ENCODE data around the gene GORAB.

DNA sequence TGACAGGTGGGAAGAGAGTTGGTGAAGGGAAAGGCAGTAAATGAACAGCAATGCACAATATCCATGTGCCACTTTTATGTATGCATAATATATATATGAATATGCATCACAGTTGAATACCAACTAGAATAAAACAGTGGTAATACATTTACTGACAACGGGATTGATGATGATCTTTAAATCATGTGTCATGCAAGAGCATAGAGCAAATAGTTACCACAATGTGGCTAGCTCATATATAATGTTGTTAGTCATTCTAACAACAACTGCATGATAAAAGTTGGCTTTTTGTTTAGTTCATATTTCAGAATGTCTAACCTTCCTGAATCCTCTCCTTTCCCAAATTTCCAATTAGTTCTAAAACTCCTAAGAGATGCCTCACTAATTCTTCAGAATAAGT is 46.4 kb downstream of the GORAB start:
- TF ChIP-seq YY1 (IDR thresholded peaks at IDR 0.05; ENCODE audit: low read depth) (no peak), USF2 (IDR thresholded peaks at IDR 0.05; ENCODE audit: borderline replicate concordance, low read depth, low read length) (no peak), TEAD4 (IDR thresholded peaks at IDR 0.05; ENCODE audit: borderline replicate concordance, insufficient read depth) (no peak), FOSL2 (IDR thresholded peaks at IDR 0.05; ENCODE audit: borderline replicate concordance, low read depth) (no peak), SIN3A (IDR thresholded peaks at IDR 0.05; ENCODE audit: borderline replicate concordance, low read depth, low read length) (no peak), POLR2AphosphoS5 (IDR thresholded peaks at IDR 0.05; ENCODE audit: low read depth, low read length) (no peak), NFIC (IDR thresholded peaks at IDR 0.05; ENCODE audit: borderline replicate concordance) (no peak), EP300 (IDR thresholded peaks at IDR 0.05; ENCODE audit: borderline replicate concordance in 1 of 2, low read depth in 1 of 2, low read length in 1 of 2) (no peak), JUND (IDR thresholded peaks at IDR 0.05) (no peak)
- TF ChIP-seq, protein P1, sequence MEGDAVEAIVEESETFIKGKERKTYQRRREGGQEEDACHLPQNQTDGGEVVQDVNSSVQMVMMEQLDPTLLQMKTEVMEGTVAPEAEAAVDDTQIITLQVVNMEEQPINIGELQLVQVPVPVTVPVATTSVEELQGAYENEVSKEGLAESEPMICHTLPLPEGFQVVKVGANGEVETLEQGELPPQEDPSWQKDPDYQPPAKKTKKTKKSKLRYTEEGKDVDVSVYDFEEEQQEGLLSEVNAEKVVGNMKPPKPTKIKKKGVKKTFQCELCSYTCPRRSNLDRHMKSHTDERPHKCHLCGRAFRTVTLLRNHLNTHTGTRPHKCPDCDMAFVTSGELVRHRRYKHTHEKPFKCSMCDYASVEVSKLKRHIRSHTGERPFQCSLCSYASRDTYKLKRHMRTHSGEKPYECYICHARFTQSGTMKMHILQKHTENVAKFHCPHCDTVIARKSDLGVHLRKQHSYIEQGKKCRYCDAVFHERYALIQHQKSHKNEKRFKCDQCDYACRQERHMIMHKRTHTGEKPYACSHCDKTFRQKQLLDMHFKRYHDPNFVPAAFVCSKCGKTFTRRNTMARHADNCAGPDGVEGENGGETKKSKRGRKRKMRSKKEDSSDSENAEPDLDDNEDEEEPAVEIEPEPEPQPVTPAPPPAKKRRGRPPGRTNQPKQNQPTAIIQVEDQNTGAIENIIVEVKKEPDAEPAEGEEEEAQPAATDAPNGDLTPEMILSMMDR (IDR thresholded peaks at IDR 0.05) = no peak
- TF ChIP-seq, protein P2, sequence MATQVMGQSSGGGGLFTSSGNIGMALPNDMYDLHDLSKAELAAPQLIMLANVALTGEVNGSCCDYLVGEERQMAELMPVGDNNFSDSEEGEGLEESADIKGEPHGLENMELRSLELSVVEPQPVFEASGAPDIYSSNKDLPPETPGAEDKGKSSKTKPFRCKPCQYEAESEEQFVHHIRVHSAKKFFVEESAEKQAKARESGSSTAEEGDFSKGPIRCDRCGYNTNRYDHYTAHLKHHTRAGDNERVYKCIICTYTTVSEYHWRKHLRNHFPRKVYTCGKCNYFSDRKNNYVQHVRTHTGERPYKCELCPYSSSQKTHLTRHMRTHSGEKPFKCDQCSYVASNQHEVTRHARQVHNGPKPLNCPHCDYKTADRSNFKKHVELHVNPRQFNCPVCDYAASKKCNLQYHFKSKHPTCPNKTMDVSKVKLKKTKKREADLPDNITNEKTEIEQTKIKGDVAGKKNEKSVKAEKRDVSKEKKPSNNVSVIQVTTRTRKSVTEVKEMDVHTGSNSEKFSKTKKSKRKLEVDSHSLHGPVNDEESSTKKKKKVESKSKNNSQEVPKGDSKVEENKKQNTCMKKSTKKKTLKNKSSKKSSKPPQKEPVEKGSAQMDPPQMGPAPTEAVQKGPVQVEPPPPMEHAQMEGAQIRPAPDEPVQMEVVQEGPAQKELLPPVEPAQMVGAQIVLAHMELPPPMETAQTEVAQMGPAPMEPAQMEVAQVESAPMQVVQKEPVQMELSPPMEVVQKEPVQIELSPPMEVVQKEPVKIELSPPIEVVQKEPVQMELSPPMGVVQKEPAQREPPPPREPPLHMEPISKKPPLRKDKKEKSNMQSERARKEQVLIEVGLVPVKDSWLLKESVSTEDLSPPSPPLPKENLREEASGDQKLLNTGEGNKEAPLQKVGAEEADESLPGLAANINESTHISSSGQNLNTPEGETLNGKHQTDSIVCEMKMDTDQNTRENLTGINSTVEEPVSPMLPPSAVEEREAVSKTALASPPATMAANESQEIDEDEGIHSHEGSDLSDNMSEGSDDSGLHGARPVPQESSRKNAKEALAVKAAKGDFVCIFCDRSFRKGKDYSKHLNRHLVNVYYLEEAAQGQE (IDR thresholded peaks at IDR 0.05; ENCODE audit: low read depth, low read length) = no peak
